HS-5 (cell line): ENCODE data around the gene ZNF516.

Experiments
- DNase-seq: peaks from one replicate; pipeline ENCODE4 v3.0.0-alpha.2; 2012; ENCODE audit warnings: low read depth

The ZNF516 gene

DNA sequence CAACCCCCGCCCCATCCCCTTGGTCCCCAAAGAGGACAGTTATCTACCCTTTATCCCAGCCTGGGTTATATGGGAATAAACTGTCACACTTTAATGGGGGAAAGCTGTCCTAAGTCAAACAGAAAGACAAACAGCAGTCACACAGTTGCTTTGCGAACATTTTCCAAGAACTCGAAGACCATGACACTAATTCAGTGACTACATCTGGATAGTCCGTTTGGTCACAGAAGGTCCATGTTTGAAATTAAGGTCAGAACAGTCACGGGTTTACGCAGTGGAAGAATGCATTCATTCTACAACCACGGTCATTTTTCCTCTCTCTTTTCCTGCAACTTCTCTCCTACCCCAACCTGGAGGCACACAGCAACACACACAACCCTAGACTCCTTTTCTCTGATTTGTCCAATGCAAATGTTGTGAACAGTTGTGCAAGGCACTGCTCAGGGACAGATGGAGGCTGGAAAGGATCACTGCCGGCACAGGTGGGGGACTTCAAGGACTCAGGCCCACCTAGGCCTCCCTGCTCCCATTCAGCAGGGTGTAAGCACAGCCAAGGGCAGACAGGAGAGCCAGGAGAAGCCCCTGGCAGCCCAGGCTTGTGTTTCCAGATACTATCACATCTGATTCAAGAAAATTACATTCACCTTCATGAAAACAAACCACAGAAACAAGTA is 39.9 kb downstream of the ZNF516 start:
- no peak for DNase-seq

DNA sequence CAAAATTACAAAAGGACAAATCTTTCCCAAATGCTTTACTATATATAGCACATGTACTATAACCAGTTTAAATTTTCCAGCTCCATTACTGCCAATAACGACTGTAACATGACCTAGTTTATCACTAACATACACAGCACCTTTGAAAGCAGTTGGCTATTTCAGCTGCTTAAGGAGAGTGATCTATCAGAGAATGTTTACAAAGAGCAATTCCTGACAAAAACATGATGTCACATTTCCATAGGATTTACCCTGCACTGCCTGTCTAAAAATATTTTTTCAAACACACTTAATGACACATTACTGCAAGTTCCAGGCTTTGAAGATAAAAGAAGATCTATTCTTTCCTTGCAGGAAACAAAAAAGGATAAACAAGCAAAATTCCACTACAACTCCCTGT is 40.6 kb downstream of the ZNF516 start:
- no peak for DNase-seq

DNA sequence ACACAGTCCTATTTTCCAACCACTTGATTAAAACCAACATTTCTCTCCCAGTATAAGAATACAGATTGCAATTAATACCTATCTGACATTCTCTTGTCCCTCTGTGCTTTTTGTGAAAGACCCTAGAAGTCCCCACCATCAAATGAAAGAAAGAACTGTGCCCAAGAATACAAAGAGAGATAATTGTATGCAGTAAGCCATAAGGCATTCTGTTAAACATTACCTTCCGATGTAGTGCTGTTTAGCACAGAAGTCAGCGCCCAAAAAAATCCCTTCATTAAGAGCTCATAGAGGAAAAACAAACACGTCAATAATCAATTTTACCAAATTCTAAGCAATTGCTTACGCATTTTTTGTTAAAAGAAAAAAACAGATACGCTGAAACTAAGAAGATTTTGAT is 41.1 kb downstream of the ZNF516 start:
- DNase-seq = no peak

DNA sequence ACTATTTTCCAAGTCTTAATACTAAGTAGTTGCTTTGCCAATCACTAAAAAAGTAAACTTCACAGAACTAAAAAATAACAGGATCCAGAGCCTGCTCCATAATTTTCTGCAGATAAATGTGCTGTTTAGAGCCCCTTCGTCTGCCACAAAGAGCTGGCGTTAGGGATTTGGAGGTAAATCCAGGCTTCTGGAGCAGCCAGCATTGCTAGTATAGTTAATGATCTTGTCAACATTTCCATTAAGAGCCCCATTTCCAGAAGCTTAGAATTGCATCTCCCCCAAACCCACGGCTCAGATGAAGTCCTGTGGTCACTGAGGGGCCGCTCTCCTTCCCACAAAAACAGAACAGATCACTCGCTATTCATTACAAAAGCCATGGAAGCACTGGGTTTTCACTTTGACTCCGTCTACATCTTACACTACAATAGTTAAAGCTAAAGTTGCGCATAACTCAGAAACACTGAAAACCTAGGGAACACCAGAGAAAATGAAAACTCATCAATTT is 41.9 kb downstream of the ZNF516 start:
- DNase-seq = no peak

GRCh38 chr18:76452357-76452756 is 42.7 kb downstream of the ZNF516 start:
- DNase-seq = no peak

DNA sequence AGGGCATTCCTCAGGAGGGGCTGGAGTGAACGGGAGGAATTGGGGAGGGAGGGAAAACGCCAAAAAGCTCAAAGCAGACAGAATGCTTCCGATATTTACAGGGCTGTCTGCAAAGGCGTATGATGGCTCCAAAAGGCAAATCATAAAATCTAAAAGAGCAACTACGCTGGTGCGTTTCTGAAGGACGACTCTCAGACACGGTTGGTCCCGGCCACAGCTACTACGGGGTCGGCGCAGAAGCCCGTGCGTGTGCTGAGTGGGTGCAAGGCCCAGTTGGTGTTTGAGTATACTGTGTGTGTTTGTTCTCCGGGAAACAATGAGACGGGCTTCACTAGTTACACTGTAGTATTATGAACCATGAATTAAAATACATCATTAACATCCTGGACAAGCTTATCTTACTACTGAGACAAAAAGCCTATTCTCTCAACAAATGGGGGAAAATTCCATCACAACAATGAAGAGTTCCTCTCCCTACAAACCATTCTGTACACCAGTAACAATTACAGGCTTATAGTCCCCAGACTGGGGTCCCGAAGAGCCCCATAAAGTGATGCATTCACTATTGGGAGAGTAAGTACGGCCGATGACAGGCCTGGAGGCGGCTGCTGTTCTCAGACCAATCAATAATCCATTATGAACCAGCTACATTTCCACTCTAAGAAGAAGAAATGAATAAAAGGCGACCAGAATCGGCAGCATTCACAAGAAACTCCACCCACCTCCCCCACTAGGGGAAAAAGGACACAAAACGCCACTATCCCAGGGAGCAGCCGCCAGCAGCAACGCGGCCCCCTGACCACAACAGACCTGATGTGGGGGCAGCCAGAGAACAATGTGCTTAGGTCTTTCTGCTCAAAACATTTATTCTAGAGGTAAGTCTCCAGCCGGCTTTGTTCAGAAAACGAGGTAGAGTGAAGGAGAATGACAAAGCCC is 43.4 kb downstream of the ZNF516 start:
- no peak for DNase-seq

DNA sequence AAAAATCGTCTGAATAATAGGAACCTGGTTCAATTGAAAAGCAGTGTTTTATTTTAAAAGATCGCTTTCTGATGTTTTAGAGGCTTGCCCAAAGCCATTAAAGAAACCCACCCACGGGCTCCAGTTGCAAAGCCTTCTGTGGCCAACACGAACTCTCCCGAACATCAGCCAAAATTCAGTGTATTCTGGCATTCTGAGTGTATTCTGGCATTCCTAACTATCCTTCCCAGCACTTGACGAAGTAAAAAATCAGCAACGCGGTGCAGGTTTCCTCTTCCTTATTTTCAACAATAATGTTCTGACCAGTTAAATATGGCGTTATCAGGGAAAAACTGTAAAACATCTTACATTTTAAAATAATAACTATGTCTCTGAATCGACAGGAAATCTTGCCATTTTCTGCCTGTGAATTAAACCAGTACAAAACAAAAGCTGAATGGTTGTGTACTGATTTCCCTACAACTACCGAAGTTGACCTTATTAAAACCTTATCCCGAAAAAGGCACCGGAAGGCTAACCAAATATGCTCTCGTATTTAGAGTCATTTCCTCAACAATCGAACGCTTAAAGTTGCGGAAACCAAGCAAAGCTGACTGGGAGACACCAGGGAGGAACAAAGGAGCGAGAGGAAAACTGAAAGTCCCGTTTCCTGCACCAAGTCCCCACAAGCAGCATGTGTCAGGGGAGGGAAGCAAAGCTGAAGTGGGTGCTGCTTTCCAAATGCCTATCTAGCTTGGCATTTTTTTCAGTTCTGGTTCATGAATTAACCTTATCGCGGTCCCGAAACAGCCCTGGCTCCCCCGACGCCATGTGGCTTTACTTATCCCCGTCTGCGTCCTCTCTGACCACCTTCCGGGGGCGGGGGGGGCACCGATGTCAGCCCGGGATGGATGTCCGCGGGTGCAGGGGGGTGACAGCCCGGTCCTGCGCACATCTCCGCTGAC is 44.3 kb downstream of the ZNF516 start:
- no peak for DNase-seq

- no peak for DNase-seq
Measured at GRCh38 chr18:76449111-76449453, 46.0 kb downstream of the ZNF516 start.

DNA sequence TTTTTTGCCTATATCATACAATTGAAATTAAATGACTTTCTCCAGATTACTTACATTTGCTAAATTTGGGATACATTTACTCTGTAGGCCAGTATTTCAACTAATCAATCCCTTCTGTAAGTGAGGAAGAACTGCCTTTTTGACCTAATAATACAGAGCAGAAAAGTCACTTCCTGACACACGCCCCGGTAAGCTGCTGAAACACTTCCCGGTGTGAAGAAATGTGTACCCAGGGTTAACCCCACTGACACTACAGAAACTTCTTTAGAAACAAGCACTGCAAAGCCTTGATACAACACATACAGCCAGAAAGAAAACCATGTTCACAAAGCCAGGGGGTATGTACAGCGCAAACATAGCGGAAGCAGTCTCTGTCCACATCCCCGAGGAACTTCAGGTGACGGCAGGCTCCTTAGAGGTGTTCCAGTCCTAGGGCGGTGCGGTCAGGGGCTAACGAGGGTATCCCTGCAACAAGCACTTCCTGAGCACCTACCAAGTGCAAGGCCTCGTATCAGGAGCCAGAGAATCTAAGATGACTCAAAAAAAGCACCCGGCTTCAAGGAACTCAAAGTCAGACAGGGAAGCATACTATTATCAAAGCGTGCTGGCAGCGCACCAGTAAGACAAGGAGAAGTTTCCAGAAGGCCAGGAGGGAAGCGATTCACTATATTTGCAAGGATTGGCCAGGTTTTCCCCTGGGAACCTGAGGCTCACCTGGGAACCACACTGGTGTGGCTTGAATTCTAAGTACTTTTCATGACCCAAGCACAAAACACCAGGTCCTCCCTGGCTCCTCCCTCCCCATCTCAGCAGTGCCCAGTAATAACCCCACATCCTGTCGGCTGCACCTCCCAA is 46.6 kb downstream of the ZNF516 start:
- DNase-seq = no peak

DNA sequence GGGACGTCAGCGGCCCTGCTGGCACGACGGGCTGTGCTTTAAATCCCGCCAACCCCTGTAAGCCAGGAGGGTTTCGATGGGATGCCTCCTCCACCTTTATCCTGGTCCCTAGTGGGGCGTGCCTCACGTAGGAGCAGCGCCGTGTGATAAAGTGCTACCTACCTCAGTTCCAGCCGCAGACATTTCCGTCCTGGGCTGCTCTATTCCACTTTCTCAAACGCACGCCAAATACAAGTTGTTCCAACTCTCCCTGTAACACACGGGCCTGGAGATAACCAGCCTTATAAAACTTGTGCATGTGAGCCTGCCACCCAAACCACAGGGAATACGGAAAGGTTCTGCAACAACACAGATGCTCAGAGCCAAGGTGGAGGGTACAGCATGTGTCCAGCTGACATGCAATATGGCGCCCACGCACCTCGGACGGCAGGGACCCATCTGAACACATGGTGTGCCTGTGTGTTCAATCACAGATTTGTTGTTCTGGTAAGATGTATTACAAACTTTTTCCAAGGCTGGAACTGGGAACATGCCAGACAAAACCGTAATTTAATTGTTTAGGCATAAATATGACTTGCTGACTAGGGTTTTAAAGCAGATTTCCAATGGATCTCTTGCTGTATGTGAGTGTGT is 47.7 kb downstream of the ZNF516 start:
- no peak for DNase-seq

DNA sequence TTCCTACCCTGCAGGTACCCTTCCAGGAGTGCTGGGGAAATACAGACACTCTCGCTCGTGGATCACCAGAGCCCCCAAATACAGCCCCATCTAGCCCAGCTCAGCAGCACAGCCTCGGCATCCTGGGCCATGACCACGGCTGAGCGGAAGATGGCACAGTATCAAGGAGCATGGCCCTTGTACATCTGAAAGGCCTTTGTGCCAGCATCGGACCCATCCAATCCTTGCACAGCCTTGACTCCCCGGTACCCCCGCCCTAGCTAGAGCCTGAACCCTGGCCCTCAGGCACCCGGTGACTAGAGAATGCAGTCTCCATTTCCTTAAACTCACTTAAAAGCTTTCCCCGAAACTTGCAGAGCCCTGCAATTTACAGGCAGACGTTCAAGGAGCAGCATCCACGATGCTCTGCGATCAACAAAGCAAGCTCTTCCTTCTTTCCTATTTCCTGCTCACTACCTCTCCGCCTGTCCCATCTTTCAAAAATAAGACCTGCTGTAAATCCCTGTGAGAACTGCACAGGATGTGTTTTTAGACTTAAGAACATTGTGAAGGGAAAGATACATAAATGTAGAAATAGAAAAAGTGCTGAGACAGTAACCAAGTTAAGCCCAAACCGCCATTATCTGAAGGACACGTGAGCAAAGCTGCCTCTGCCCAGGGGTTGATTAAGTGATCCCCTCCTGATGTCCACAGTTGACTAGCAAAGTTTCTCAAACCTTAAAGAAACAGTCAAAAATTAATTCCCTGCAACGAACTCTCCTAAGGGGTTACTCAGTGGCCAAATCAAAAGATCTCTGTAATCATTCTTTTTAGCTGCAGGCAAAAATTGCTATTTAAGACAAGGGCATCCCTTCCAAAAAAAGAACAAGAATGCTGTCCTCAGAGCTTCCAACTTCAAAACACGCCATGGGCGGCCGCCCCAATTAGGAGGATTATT is 48.5 kb downstream of the ZNF516 start:
- DNase-seq = no peak

DNA sequence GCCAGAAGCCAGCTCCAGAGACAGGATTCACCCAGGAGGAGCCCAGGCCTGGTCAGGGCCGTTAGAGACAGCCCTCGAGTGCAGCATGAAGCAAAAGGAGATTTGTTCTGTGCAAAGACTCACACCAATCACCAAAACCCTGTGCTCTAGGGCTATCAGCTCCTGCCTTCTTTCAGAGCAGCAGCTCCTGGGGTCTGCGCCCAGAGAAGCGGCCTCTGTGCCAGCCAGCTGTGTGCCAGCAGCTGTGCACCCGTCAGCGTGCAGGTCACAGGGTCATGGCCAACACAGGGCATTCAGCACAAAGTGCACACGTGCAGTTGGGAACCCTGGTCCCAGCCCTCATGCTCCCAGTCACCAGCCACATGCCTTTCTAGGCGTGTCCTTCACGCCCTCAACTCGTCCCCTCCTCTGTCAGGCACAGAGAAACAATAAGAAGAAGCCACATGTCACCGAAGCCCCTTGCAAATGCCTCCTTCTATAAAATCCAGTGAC is 49.3 kb downstream of the ZNF516 start:
- DNase-seq = no peak

- DNase-seq = peak; percentile 65
Measured at GRCh38 chr18:76445275-76445674, 49.8 kb downstream of the ZNF516 start.

- no peak for DNase-seq
Measured at GRCh38 chr18:76444446-76445105, 50.5 kb downstream of the ZNF516 start.

DNA sequence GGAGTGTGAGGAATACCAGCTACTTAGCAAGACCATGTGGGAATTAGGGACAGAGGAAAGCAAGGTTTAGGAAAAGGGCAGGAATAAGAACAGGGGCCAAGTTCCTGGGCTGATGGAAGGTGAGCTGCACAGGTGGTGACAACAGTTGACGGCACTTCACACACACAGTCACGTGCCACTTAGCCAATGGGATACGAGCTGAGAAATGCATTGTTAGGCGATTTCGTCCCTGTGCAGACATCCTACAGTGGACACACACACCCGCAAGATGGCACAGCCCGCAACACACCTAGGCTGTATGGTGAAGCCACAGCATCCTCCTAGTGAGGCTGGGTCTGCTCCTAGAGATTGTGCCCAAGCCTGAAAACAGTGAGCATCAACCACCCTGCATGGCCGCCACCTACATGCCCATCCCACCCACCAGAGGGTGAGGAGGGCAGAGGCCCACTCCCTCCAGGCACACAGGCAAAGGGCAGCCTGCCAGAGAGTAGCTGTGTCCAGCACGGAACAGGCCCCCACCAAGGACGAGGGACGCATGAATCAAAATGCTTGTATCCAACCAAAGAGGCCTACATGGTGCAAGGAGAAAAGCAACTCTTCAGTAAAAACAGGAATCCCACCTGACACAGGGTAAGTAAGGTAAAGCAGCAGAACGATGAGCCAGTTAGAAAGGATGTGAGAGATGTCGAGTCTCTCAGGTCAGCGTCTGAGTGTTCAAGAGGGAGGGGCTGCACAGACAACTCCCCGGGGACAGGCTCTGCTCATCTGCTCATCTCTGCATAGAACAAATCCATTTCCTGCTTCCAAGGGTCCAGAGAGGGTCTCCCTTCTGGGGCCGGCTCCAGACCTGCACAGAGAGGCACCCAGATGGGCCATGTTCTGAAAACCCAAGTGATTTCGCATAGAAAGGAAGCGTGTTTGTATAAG is 51.3 kb downstream of the ZNF516 start:
- DNase-seq = no peak

DNA sequence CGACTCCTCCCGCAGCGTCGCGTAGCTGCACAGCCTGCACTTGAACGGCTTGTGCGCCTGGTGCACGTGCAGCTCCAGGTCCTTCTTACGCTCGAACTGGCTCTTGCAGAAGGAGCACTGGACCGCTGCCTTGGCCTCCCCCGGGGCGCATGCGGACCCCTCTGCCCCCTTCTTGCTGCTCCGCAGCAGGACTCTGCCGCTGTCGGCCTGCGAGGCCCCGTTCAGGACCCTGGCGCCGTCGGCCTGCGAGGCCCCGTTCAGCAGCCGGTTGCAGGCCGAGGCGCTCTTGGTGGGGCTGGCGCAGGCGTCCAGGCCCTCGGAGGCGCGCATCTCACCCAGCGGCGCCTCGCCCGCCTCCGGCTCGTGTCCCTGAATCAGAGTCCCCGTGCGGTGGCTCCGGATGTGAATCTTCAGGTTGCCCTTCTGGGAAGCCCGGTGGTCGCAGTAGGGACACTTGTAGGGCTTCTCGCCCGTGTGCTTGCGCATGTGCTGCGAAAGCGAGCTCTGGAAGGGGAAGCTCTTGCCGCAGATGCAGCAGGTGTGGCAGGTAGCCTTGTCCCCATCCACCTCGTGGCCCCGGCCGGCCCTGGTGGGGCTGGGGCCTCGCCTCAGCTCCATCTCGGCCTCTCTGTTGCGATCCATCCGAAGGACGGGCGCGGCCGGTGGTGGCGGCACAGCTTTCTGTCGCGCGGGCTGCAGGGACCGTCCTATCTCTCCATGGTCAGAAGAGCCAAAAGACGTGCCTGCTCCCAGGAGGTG is 52.5 kb downstream of the ZNF516 start:
- no peak for DNase-seq
